ENCODE data around the gene NEK4. TPM values are rescaled to one million over a fixed set of nuclear protein-coding genes. Genes with fewer than 3 reads are reported as not detected.

Gene NEK4
- total and polyA plus RNA-seq, 8 donors: 23.6 to 35.0 (median 28.5) TPM

GRCh38 chr3:52816654-52817053, 45.9 kb upstream of the NEK4 start:
- ATAC-seq (no peak), DNase-seq (no peak)
- Histone ChIP-seq H3K4me3 (no peak overlapping the region), H3K27me3 (no peaks in the 10 kb centered on the region), H3K4me1 (no peaks in the 10 kb centered on the region), H3K27ac (no peak overlapping the region), H3K9me3 (no peaks in the 10 kb centered on the region), H3K36me3 (peaks cover 0 to 6% of the 10 kb centered on the region in 2 donors)
- no peak for TF ChIP-seq CTCF (IDR thresholded peaks at IDR 0.05)
- intact Hi-C loops (cut with DNase I): no loop called here

GRCh38 chr3:52816199-52816598, 45.5 kb upstream of the NEK4 start:
- TF ChIP-seq CTCF (IDR thresholded peaks at IDR 0.05): no peak
- no peak for DNase-seq
- H3K36me3 ChIP-seq: peaks cover 0 to 6% of the 10 kb centered on the region in 2 donors
- H3K4me3 ChIP-seq: no peak overlapping the region
- H3K4me1 ChIP-seq: no peaks in the 10 kb centered on the region
- no peaks in the 10 kb centered on the region for H3K9me3 ChIP-seq
- no peak for ATAC-seq
- H3K27ac ChIP-seq: no peak overlapping the region
- no peaks in the 10 kb centered on the region for H3K27me3 ChIP-seq
- intact Hi-C loops (cut with DNase I): no loop called here

- DNase-seq (no peak), ATAC-seq (no peak)
- Histone ChIP-seq H3K4me1 (no peaks in the 10 kb centered on the region), H3K27ac (no peak overlapping the region), H3K36me3 (no peaks in the 10 kb centered on the region), H3K27me3 (no peaks in the 10 kb centered on the region), H3K9me3 (no peaks in the 10 kb centered on the region), H3K4me3 (no peak overlapping the region)
- intact Hi-C loops (cut with DNase I): no loop called here
- no peak for TF ChIP-seq CTCF (IDR thresholded peaks at IDR 0.05)
Measured at GRCh38 chr3:52813810-52814209, 43.1 kb upstream of the NEK4 start.

GRCh38 chr3:52811452-52812011, 40.8 kb upstream of the NEK4 start:
- Histone ChIP-seq H3K27me3 (no peaks in the 10 kb centered on the region), H3K4me1 (no peaks in the 10 kb centered on the region), H3K36me3 (no peaks in the 10 kb centered on the region), H3K4me3 (no peak overlapping the region), H3K9me3 (no peaks in the 10 kb centered on the region), H3K27ac (no peak overlapping the region)
- no peak for DNase-seq
- intact Hi-C loops (cut with DNase I): no loop called here
- ATAC-seq: no peak
- TF ChIP-seq CTCF (IDR thresholded peaks at IDR 0.05): no peak

GRCh38 chr3:52810923-52811322, 40.2 kb upstream of the NEK4 start:
- Histone ChIP-seq H3K27me3 (no peaks in the 10 kb centered on the region), H3K9me3 (no peaks in the 10 kb centered on the region), H3K4me3 (no peak overlapping the region), H3K27ac (no peak overlapping the region), H3K4me1 (no peaks in the 10 kb centered on the region), H3K36me3 (no peaks in the 10 kb centered on the region)
- intact Hi-C loops (cut with DNase I): no loop called here
- TF ChIP-seq CTCF (IDR thresholded peaks at IDR 0.05): no peak
- ATAC-seq (no peak), DNase-seq (no peak)
